HCT116 (cell line): ENCODE results near the gene DUSP2.
A peak's percentile ranks its signal among the peaks of the same experiment; 100 is the strongest.

ENCODE experiments used
- CTCF ChIP-seq, 3 experiments: fragments of 200-600 bp in 1 of 3; sonication (generic) in 1 of 3; IDR thresholded peaks in 2 of 3; conservative IDR thresholded peaks in 1 of 3; 2 replicates each; pipeline ENCODE4 v1.5.1; 2012 to 2017; ENCODE audit warnings: low read depth in 2 of 3, low read length in 2 of 3, antibody characterized with exemption in 1 of 3, borderline replicate concordance in 1 of 3, control low read depth in 1 of 3, mild to moderate bottlenecking in 1 of 3, mixed read lengths in 1 of 3, mixed run types in 1 of 3, moderate library complexity in 1 of 3; ENCODE audit not compliant: insufficient read depth in 1 of 3
- ELF1 ChIP-seq: IDR thresholded peaks from 2 replicates; pipeline ENCODE4 v1.6.1; 2012; ENCODE audit warnings: low read depth, borderline replicate concordance
- JUND ChIP-seq: IDR thresholded peaks from 2 replicates; pipeline ENCODE4 v1.6.1; 2012
- POLR2A ChIP-seq: IDR thresholded peaks from 2 replicates; pipeline ENCODE4 v1.7.0; 2011; ENCODE audit warnings: borderline replicate concordance; ENCODE audit not compliant: insufficient read depth, insufficient read length; ENCODE audit errors: extremely low read depth
- REST ChIP-seq: IDR thresholded peaks from 2 replicates; pipeline ENCODE4 v1.6.1; 2012; ENCODE audit warnings: low read depth
- SIN3A ChIP-seq: IDR thresholded peaks from 2 replicates; pipeline ENCODE4 v1.6.1; 2012; ENCODE audit warnings: low read depth
- SP1 ChIP-seq: IDR thresholded peaks from 2 replicates; pipeline ENCODE4 v1.6.1; 2012; ENCODE audit warnings: low read depth
- TCF7L2 ChIP-seq: IDR thresholded peaks from 2 replicates; pipeline ENCODE4 v1.7.0; 2011; ENCODE audit warnings: borderline replicate concordance, inconsistent platforms; ENCODE audit not compliant: insufficient read depth, insufficient read length; ENCODE audit errors: extremely low read depth
- YY1 ChIP-seq: IDR thresholded peaks from 2 replicates; pipeline ENCODE4 v1.6.1; 2011; ENCODE audit warnings: low read length, low read depth, moderate library complexity, mild to moderate bottlenecking; ENCODE audit not compliant: insufficient replicate concordance; ENCODE audit errors: extremely low read depth

GRCh38 chr2:96147593-96148201 lies 2.5 kb upstream of the DUSP2 start:
- TF ChIP-seq TCF7L2 (no peak), POLR2A (no peak), REST (no peak), SP1 (no peak), CTCF (IDR thresholded peaks at IDR 0.05 in 2 of 3, conservative IDR thresholded peaks at IDR 0.05 in 1 of 3; ENCODE audit: borderline replicate concordance in 1 of 3, insufficient read depth in 1 of 3, low read depth in 2 of 3, low read length in 2 of 3) (0 out of 6 replicates have a peak, but pooled peaks of 1 of the 3 experiments have one; percentile 11), YY1 (no peak), ELF1 (no peak), JUND (no peak), SIN3A (no peak)
